Right atrium auricular region (tissue), 2 donors: Measurements from ENCODE around the gene WWP2. TPM values are rescaled to one million over a fixed set of nuclear protein-coding genes. Genes with fewer than 3 reads are reported as not detected.
"Not testable (repeated sequence)": the region's sequence is repeated elsewhere in the genome, so short reads cannot be mapped to it uniquely, and the experiment has no call there.

Experiments used
- DNase-seq: peaks from one replicate; pipeline ENCODE4 v3.0.0-alpha.2; 2019; ENCODE audit warnings: low spot score
- H3K27ac ChIP-seq, 2 donors: fragments of 200-600 bp; sonication (generic); 1 replicate in 1 of 2; 2 replicates in 1 of 2; pipeline ENCODE4 v1.5.1; 2016 to 2019
- H3K27me3 ChIP-seq, 2 donors: fragments of 200-600 bp; sonication (generic); one replicate each; pipeline versions ENCODE4 v1.5.1 to v1.6.0; 2017 to 2019
- H3K36me3 ChIP-seq: fragments of 200-600 bp; sonication (generic); one replicate; pipeline ENCODE4 v1.5.1; 2016
- H3K4me1 ChIP-seq, 2 donors: fragments of 200-600 bp; sonication (generic); one replicate each; pipeline versions ENCODE4 v1.5.1 to v1.6.0; 2017 to 2019
- H3K4me3 ChIP-seq, 2 donors: fragments of 200-600 bp; sonication (generic); 1 replicate in 1 of 2; 2 replicates in 1 of 2; pipeline ENCODE4 v1.5.1; 2017 to 2019; ENCODE audit warnings: mild to moderate bottlenecking in 1 of 2, moderate library complexity in 1 of 2
- H3K9me3 ChIP-seq, 2 donors: fragments of 200-600 bp; sonication (generic); one replicate each; pipeline ENCODE4 v1.5.1; 2019
- CTCF ChIP-seq, 2 donors: fragments of 200-600 bp; sonication (generic); IDR thresholded peaks; one replicate each; pipeline ENCODE4 v1.5.1; 2019; ENCODE audit warnings: antibody characterized with exemption in 2 of 2
- total RNA-seq, 2 donors: library from RNA; depleted of rRNA; stranded (reverse); fragments of >200 nt; gene quantifications; one replicate each; pipeline ENCODE4 v1.1.0, GENCODE V29; 2016

Gene WWP2
- total RNA-seq, 2 donors from 2014 or later: 16.1 to 21.2 TPM

- no peak for DNase-seq
- H3K9me3 ChIP-seq: no peaks in the 10 kb centered on the region
- no peaks in the 10 kb centered on the region for H3K27me3 ChIP-seq
- TF ChIP-seq CTCF (IDR thresholded peaks at IDR 0.05): no peak
- no peaks in the 10 kb centered on the region for H3K36me3 ChIP-seq
- no peak overlapping the region for H3K4me3 ChIP-seq
- no peak overlapping the region for H3K27ac ChIP-seq
- peaks cover 0 to 12% of the 10 kb centered on the region in 2 donors for H3K4me1 ChIP-seq
These were observed 56.9 kb downstream of the WWP2 start for GRCh38 chr16:69818891-69819545.

DNA sequence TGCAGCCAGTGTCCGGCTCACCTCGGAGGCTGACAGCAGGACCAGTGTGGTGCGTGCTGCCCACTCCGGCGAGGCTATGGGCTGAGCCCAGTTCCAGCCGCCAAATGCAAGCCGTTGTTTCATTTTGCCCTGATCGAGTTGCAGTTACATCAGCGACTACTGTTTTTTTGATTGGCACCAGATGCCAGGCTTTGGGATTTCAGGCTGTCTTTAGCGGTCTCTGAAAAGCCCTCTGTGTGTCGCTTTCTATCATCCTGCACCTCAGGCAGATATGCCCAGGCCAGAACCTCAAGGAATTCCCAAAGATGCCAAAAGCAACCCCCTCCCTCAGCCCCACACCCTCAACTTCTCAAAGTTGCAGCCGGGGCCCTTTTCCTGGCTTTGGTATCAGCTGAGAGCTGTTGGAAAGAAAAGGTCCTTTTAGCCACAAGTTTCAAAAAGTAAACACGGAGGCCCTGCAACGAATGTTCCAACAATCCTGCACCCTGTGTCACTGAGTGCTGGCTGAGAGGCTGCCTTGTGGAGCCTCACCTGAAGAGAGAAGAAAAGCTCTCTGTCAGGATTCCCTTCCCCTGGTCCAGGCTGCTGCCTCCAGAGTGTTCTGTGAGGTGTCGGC is 58.9 kb downstream of the WWP2 start:
- DNase-seq: no peak
- H3K36me3 ChIP-seq: no peaks in the 10 kb centered on the region
- no peak for TF ChIP-seq CTCF (IDR thresholded peaks at IDR 0.05)
- no peaks in the 10 kb centered on the region for H3K27me3 ChIP-seq
- H3K9me3 ChIP-seq: no peaks in the 10 kb centered on the region
- H3K4me3 ChIP-seq: no peak overlapping the region
- H3K27ac ChIP-seq: no peak overlapping the region
- peaks cover 0 to 12% of the 10 kb centered on the region in 2 donors for H3K4me1 ChIP-seq

- no peaks in the 10 kb centered on the region for H3K27me3 ChIP-seq
- no peak overlapping the region for H3K27ac ChIP-seq
- H3K9me3 ChIP-seq: no peaks in the 10 kb centered on the region
- TF ChIP-seq CTCF (IDR thresholded peaks at IDR 0.05): no peak
- H3K4me1 ChIP-seq: peaks cover 0 to 12% of the 10 kb centered on the region in 2 donors
- H3K36me3 ChIP-seq: no peaks in the 10 kb centered on the region
- DNase-seq: no peak
- no peak overlapping the region for H3K4me3 ChIP-seq
These were observed 59.7 kb downstream of the WWP2 start for GRCh38 chr16:69821844-69822173.

DNA sequence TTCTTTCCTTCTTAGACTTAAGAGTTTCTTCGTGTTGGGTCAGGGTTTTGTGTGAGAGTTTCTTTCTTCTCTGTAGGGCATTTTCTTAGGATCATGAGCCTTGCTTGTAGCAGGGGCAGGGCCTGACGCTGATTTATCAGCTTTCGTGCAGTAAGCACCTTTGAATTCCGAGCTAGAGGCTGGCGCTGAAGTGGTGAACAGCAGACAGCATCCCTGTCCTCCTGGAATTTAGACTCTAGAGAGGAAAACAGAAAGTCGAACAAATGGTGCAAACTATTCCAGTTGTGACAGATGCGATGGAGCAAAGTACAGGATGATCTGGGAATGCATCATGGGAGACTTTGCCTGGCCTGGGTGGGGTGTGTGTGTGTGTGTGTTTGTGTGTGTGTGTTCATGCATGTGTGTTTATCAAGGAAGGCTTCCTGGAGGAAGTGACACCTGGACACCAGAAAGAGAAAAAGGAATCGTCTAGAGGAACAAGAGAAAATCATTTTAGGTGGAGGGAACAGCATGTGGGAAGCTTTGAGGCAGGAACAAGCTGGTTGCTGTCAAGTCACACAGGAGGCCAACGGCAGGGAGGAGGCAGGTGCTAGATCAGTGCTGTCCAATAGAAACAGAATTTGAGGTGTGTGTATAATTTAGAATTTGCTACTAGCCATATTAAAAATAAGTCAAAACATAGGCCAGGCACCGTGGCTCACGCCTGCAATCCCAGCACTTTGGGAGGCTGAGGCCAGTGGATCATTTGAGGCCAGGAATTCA is 60.2 kb downstream of the WWP2 start:
- H3K36me3 ChIP-seq: no peaks in the 10 kb centered on the region
- no peak for DNase-seq
- H3K4me1 ChIP-seq: peaks cover 0 to 12% of the 10 kb centered on the region in 2 donors
- H3K4me3 ChIP-seq: no peak overlapping the region
- no peak overlapping the region for H3K27ac ChIP-seq
- H3K27me3 ChIP-seq: no peaks in the 10 kb centered on the region
- no peaks in the 10 kb centered on the region for H3K9me3 ChIP-seq
- no peak for TF ChIP-seq CTCF (IDR thresholded peaks at IDR 0.05)

DNA sequence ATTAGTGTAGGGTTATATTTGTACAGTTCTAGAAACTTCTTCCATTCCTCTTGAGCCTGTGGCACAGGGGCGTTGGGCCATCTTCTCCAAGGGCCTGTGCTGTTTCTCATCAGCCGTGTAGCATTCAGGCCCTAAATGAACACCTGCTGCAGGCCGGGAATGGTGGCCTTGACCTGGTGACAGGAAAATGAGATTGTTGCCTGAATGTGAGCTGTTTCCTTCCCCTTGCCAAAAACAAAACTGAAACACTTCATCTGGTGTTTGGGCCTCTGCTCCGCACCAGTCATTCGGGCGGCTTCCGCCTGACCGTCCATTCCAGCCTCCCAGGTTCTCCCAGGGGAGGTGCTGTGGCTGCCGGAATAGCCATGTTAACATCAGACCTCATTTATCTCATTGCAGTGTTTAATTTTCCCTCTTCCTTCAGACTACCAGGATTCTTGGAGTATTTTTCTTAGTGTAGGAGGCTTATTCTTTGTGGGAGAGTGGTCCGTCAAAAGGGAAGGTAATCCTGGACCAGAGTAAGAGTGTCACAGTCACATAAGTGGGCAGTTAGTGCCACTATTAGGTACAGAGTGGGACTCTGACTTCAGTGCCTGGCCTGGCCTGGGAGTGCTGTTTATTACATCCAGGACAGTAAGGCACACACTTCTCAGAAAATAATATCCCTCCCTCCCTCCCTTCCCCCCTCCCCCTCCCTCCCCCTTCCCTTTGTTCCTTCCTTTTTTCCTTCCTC is 61.9 kb downstream of the WWP2 start:
- no peak for TF ChIP-seq CTCF (IDR thresholded peaks at IDR 0.05)
- no peaks in the 10 kb centered on the region for H3K27me3 ChIP-seq
- no peak overlapping the region for H3K4me3 ChIP-seq
- H3K36me3 ChIP-seq: no peaks in the 10 kb centered on the region
- H3K27ac ChIP-seq: peak overlapping the region; percentile 61
- no peaks in the 10 kb centered on the region for H3K9me3 ChIP-seq
- no peak for DNase-seq
- peaks cover 0 to 12% of the 10 kb centered on the region in 2 donors for H3K4me1 ChIP-seq

GRCh38 chr16:69824564-69825142 is 62.5 kb downstream of the WWP2 start:
- Histone ChIP-seq H3K27ac (peak overlapping the region in 1 of 2 donors; percentile 61), H3K4me1 (peaks cover 0 to 12% of the 10 kb centered on the region in 2 donors)
- H3K9me3 ChIP-seq, DNase-seq, H3K27me3 ChIP-seq, H3K36me3 ChIP-seq, H3K4me3 ChIP-seq: not testable (repeated sequence)
